GM21367 (cell line): ENCODE results near the gene DAB2IP.
"Not testable (repeated sequence)": the region's sequence is repeated elsewhere in the genome, so short reads cannot be mapped to it uniquely, and the experiment has no call there.

ENCODE experiments used
- ATAC-seq: cut with Tn5 transposase; IDR thresholded peaks from one replicate; pipeline ENCODE4 v1.9.1; 2021; ENCODE audit not compliant: unreplicated experiment

The DAB2IP gene

DNA sequence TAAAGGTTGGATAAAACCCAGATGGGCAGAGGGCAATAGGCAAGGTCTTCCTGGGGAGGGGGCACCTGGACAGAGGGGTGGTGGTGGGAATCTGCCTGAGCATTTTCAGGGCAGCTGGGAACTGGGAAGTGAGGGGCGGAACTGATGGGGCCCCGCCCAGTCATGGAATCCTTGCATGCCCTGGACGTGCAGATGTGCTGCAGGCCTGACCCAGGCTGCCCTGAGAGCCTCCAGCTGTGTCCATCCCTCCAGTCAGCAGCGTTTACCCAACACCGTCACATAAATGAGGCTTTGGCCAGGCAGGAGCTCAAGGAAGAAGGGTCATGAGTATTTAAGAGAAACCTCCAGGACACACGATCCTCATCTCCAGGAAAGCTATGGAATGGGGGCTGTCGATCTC lies 70.3 kb downstream of the DAB2IP start:
- no peak for ATAC-seq

DNA sequence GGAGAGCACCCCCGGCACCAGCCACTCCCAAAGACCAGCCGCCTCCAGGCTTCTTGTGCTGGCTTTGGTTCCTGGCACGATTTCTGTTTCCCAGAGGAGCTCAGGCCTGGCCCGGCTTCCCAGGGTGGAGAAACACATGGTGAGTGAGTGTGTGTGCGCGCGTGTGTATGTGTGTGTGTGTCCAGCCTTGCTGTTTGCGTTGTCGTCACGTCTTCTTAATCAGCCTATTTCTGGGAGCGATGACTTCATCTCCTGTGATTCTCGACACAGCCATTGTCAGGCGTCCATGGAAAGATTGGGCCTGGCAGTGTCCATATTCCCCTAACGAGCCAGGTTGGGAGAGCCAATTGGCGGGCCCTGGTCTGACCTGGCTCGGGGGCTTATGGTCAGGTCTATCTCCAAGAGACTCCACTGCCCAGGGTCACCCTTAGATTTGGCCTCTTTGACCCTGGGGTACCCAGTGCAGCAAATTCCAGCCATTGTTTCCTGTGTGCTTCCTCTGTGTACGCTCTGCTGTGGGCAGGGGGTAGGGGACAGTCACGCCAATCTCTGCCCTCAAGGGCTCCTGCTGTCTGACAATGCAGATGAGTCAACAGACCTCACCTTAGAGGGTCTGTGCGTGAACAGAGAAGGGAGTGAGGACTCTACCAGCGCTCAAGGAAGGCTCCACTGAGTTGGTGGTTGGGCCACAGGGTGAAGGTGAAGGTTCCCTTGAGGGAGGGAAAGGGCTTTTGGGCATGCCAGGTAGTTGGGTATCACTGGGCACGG lies 73.8 kb downstream of the DAB2IP start:
- ATAC-seq = no peak

DNA sequence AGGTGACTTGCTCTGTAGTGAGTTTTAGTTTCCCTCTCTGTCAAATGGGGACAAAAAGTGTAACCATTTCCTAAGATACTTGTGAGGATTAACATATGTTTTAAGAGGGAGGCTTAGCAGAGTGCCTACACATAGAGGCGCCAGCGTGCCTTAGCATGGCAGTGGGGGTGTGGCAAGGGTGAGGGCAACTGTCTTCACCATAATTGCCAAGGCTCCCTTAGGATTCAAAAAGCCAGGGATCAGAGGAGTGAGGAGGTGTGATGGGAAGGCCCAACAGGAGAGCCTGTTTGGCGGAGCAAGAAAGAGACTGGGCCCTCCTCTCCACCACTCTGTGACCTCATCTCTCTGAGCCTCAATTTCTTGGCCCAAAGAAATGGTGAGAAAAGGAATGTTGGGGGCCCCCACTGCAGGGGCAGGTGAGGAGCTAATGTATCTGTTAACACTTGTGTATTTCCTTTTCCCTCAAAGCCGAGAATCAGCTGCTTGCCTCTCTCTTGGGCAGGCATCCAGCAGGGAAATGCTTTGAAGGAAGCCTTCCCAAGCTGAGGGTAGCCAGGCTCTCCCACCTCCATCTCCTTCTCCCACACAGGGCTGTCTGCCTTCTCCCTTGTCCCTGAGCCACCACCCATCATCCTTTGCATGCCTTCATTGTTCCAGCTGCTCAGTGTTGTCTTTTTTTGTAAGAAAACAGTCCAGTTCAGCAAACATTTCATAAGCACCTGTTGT lies 76.0 kb downstream of the DAB2IP start:
- ATAC-seq = no peak

DNA sequence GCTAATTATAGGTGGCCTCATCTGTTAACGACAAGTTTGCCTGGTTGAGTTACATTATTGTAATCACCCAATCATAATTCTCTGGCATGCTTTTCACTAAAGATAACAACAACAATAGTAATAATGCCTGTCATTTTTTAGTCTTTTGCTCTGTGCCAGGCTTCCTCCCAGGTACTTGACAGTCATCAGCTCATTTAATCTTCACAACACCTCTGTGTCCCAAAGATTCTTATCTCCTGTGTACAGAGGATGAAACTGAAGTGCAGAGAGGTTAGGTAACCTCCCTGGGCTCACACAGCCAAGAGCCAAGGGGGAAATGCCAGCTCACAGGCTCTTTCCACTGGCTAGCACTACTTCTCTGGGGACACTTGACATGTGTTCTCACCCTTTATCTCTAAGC lies 77.5 kb downstream of the DAB2IP start:
- ATAC-seq = no peak

GRCh38 chr9:121729769-121730562 lies 78.5 kb downstream of the DAB2IP start:
- ATAC-seq = no peak

DNA sequence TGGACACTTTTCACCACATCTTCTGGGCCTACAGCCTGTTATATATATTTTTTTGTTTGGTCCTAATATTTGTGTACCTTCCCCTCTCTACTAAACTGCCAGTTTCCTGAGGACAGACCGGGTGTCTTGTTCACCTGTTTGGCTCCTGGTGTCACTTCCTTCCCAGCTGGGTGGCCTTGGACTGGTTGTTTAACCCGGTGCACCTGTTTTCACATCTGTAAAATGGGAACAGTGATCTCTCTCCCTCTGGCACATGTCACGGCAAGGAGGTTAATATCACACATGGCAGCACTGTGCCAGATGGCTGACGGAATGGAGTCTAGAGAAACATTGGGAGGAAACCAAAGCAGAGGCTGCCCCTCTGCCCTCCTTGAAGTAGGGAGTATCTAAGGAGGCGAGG lies 79.7 kb downstream of the DAB2IP start:
- no peak for ATAC-seq

DNA sequence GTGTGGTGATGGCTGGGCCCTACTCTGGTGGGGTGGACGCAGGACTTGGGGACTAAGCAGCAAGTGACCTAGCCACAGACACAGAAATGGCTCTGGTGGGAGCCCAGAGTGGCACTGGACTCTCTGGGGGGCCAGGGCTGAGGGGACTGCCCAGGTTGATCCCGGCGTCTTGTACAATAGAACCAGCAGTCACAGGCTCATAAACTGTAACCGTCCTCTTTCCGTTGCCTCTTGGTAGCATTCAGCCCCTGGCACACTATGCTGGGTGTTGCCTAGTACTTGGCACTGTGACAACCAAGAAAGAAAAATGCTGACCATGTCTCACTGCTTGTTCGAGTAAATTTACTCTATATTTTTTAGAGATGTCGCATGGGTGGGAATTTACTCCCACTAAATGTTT lies 80.5 kb downstream of the DAB2IP start:
- no peak for ATAC-seq

DNA sequence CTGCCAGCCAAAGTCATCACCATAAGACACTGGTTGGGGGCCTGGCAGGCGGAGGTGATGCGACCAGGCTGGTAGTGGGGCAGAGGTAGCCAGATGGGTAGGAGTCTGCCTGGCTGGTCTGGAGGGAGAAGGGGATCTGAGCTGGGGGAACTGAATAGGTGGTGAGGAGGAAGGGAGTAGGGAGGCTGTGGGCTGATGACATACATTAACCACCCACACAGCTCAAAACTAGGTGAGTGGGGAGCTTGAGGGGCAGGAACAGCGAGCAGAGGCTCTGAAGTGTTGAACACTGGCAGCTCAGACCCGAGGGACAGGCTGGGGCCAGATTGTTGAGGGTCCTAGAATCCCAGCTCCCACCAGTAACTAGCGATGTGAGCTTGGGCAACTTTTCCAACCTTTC lies 81.0 kb downstream of the DAB2IP start:
- ATAC-seq = no peak

DNA sequence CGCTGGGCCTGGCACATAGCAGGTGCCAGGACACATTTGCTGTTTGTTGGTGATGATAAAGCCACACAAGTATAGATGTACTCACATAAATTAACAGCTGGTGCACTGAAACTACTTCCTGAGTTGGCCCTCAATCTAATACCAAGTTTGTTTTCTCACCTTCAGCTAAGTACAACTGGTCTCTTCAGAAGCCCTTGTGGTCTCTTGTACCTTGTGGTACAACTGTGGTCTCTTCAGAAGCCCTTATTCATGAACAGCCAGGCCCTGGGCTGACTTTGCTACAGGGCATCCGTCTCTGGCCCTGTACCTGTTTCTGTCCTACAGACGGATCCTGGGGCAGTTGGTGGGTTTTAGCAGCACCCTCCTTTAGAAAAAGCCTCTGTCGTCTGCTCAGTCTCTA lies 81.5 kb downstream of the DAB2IP start:
- no peak for ATAC-seq

DNA sequence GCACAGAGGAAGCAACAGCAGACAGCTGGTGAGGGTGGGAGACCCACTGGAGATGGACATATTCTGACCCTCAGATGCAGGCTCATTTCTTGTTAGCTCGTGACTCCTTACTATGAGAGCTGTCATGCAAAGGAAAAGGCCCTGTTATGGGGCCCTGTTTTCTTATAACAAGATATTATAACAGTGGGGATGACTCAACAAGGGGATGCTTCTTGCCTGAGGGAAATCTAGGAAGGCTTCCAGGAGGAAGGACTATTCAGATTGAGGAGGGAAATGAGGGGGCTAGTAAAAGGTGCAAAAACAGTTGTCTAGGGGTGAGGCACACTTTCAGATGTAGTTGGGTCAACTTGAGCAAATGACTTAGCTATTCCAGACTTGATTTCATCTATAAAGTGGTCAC lies 83.0 kb downstream of the DAB2IP start:
- no peak for ATAC-seq

GRCh38 chr9:121735065-121735792 lies 83.8 kb downstream of the DAB2IP start:
- ATAC-seq = no peak

DNA sequence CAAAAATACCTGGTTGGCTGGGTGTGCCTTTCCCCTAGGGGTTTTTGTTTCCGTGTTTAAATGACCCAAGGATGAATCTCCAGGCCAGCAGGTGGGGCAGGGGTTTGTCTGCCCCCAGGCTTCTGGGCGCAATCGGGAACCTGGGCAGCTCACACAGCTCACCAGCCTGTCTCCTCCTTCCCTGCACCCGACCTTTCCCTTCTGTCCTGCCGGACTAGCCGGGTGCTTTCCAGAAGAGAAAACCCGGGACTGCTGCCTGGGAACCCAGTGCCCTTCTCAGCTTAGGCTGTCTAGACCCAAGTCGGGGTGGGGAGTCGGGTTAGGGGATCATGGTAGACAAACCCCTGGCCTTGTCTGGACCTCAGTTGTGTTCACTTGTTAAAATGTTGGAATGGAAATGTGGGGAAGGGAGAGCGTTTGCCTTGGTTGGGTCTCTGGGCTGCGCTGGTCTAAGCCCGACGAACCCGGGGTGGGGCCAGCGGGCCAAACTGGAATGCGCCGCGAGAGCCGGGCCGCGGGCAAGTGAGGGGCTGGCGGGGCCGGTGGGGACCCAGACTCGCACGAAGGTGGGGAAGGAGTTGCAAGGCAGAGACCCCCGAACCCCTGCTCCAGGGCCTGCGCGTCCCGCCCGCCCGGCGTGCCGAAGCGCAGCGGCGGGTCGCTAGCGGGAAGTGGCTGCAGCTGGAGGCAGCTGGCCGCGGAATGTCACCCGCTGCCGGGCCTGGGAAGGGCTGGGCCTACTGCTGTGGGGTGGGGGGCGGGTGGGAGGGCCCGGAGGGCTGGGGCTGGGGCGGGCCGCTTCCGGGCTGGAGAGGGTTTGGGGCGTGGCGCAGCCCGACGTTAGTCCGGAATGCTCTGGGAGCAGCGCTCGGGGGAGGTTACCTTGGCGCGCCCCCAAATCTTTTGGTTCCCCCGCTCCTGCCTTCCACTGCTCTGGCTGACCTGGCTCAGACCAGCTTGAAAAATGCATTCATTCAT lies 84.6 kb downstream of the DAB2IP start:
- no peak for ATAC-seq

- no peak for ATAC-seq
These were observed 85.6 kb downstream of the DAB2IP start for GRCh38 chr9:121736934-121737462.

- no peak for ATAC-seq
These were observed 86.1 kb downstream of the DAB2IP start for GRCh38 chr9:121737481-121737931.

GRCh38 chr9:121738411-121738810 lies 87.0 kb downstream of the DAB2IP start:
- no peak for ATAC-seq

DNA sequence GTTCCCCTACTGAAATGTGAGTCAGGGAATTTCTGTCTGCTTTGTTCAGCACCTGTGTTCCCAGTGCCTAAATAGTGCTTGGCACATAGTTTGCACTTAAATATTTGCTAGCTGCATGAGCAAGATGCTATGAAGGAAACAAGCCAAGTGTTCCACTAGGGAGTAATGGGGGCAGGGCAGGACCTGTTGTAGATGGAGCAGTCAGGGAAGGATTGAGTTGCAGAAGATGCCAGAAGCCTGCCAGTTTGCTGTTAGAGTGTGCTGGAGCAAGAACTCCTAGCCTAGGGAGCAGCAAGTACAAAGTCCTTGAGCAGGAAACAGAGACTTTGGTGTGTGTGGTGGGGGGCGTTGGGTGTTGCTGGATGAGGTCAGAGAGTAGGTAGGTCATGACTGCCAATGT lies 87.5 kb downstream of the DAB2IP start:
- ATAC-seq = no peak

DNA sequence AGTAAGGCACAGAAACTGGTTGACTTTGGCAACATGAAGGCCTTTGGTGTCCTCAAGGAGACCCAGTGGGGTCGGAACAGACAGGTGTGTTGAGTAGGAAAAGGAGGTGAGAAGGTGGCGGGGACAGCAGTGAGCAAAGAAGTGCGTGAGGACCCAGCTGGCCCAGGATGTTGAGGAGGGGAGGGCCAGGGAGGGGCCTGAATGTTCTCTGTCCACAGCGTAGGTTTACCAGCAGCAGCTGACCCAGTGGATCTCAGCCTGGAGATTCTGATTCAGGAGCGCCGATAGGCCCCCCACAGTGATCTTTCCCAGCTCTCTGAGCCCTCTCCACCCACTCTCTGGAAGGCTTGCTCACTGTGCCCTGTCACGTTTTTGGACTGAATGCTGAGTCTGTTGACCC lies 88.5 kb downstream of the DAB2IP start:
- no peak for ATAC-seq

DNA sequence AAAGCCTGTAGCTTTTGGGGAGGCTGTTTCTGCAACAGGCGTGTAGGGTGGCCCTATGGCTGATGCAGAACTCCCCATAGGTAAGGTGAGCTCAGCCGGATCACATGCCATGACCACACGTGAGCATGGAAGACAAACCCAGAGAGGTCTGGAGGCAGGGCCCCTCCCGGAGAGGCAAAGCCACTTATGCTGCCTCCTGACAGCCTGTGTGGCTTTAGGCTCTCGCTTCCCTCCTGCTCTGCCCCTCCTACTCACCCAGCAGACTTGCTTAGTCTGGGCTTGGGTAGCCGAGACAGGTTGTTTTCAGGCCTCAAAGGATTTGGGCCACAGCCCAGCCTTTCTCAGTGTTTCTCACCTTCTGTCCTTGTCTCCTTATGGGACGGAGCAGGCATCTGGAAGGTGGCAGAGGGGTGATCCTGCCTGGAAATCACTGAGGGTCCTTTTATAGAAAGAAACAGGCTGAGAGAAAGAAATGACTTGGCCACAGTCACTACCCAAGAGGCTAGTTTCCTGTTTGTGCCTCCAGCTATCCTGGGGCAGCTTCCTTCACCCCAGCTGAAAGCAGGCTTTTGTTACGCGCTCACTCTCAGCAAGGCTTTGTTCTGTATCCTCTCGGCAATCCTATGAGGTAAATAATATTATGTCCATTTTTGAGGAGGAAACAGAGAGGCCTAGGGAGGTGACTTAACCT lies 89.9 kb downstream of the DAB2IP start:
- no peak for ATAC-seq

DNA sequence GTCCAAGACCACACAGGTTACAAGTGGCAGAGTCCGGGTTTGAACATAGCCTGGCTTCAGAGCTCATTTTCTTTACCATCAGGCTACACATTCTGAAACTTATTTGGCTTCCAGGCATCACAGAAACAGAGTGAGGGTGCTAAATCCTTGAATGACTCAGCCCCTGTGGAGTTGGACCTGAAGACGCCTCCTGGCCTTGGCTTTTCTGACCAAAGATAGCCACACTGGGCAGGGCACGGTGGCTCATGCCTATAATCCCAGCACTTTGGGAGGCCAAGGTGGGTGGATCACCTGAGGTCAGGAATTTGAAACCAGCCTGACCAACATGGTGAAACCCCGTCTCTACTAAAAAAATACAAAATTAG lies 90.5 kb downstream of the DAB2IP start:
- ATAC-seq = not testable (repeated sequence)
